Daoy (cell line): ENCODE data around the gene CERS3. TPM values are rescaled to one million over a fixed set of nuclear protein-coding genes. Genes with fewer than 3 reads are reported as not detected.

ENCODE experiments used
- DNase-seq: peaks from one replicate; pipeline ENCODE4 v3.0.0-alpha.2; 2015; ENCODE audit warnings: low read depth
- total RNA-seq: library from RNA; depleted of rRNA; stranded (reverse); fragments of >200 nt; shearing (Covaris generic); gene quantifications from 2 replicates; pipeline ENCODE4 v1.2.3, GENCODE V29; 2014; rRNA removed

CERS3 gene
- total RNA-seq, 1 experiment from 2014 or later = not detected

DNA sequence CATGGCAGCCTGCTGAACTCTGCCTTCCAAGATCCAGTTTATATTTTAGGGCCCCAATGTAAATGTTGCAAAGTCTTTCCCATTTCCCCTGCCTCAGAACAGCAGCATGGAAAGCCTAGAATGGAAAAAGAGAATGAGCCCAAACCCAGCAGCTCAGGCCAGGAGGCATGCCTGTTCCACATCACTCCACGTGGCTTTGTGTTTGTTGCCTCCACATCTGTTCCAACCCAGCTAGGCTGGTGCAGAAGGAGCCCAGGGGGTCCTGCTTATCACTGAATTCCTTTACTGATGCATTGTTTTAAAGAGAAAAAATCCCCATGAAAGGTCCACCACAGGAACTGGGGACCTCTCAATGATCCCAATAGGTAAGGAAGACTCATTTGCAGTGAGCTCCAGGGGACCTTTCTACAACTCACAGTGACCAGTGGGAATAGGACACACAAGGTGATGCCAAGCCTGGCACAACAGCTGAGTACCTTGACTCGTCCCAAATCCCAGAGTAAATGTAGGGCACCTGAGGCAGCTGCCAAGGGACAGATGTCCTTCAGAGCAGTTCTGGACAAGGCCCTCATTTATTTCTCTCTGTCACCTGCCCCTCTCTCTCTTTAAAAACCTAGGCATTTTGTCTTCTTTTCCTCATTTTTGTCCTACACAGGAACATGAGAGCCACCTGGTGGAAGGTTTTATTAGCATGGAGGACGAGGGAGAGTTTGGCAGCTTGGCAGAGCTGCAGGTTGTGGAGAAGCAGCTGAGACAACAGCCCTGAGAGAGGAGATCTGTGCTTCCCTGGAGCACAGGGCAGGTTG lies 145.2 kb downstream of the CERS3 start:
- no peak for DNase-seq

DNA sequence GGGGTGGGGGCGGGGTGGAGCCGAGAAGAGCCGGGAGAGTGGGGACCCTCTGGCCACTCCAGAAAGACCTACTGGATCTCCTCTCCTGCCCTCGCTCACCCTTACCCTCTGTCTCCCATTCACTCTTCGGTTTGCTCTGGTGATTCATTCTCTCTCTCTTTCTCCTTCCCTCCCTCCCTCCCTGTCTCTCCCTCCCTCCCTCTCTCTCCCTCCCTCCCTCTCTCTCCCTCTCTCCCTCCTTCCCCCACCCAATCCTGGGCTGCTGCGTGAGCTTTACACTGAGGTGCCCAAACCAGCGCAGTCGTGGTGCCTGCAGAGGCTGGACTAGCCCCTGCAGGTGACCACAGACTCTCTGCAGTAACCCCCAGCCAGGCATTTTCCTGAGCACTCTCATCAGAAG lies 154.8 kb downstream of the CERS3 start:
- DNase-seq = no peak

DNA sequence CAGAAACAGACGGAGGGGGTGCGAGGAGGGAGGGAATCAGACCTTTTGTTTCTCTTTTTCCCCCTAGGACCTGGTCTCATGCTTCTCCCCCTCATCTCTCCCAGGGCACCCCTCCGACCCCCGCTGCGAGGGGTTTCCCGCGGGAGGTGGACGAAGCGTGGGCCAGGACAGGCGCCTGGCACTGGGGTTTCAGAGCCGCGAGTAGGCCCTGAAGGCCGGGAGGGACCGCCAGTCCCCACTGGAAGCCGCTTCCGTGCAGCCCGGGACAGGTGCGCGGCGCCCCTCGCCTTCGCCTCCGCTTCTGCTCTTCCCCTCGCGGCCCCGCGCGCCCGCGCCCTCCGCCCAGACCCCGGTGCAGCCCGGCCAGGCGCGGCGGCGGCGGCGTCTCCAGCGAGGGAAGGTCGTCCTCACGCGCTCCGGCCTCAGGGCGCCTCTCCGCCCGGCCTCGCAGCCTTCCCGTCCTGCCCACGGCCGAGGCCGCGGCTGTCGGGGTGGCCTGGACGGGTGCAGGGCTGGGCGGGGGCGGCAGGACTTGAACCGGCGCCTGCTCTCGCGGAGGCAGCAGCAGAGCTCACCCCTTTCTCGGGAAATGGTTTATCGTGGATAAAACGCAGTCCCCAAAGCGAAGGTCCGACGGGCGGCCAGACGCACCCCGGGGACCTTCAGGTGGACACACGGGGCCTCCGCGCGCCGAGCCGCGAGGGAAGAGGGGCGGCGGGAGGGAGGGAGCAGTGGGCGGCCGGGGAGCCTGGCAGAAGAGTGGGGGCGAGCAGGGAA lies 155.4 kb downstream of the CERS3 start:
- no peak for DNase-seq

DNA sequence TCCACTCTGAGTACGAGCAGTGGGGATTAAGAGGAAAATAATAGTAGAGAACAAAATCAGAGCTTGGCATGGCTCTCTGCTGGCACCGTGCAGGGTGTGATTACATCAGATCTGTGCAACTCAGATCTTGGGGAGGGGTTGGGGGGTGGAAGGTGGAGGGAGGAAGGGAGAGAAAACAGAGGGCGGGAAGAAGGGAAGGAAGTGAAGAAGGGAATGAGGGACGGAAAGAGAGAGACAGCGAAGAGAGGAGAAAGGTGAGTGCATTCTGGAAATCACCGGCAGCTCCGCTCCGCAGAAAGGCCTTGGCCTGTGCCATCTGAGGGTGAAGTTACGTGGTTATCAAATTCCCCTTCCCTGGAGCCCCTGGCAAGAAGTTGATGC lies 156.0 kb downstream of the CERS3 start:
- DNase-seq = no peak

DNA sequence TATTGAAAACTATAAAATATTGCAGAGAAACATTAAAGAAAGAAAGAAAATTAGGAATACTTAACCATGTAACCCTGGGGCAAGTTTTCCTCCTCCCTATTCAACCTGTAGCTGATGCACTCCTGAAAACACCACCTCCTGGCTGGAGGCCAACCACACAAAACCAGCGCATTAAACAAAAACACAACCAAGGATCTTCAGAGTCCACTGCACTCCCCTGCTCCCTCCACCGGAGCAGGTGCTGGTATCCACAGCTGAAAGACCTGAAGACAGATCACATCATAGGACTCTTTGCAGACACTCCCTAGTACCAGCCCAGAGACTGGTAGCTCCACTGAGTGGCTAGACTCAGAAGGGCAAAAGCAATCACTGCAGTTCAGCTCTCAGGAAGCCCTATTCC lies 173.4 kb downstream of the CERS3 start:
- no peak for DNase-seq

DNA sequence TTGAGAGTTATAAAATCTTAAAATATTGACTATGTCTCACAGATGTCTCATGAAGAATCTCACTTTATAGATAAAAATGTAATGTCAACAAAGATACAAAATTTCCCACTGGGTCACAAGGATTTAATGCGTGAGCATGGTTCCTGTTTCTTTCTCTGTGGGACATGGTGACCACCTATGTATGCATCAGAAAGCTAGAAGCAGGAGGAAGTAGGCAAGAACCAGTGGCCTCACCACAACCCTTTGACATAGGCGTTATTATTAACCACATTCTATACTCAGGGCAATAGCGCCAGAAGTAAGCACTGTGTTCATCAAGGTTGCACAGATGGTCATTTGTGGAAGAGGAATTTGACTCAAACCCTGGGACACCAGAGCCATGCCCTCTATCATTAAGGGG lies 175.3 kb downstream of the CERS3 start:
- DNase-seq = no peak

DNA sequence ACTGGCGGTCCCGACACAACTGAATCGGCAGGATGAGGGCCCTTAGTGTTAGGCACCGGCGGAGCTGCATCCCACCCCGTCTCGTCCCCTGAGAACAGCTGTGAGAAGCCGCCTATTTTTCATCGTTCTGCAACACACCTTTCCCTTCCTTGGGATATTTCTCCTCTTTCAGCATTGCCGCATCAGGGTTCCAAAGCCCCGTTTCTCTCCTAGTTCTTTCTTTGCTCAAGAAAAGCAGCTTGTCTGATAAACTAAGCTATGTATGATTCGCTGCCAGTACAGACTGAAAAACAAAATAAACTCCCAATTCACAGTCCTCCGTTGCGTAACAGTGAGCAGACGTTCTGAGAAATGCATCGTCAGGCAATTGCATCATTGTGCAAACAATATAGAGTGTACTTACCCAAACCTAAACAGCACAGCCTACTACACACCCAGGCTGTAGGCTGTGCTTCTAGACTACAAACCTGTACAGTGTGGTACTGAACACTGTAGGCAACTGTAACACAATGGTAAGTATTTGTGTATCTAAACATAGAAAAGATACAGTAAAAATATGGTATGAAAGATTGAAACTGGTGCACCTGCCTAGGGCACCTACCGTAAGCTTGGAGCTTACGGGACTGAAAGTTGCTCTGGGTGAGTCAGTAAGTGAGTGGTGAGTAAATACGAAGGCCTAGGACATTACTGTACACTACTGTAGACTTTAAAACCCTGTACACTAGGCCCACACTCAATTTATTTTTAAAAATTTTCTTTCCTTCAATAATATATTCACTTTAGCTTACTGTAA lies 178.1 kb downstream of the CERS3 start:
- DNase-seq = no peak

Other genes with a start within 250 kb of the CERS3 start
- gene ADAMTS17, start 187.0 kb downstream of the CERS3 start, total RNA-seq = 0.39 and 5.1 TPM in 2 replicates
- 12.3 and 37.6 TPM in 2 replicates for gene LINS1, start 73.2 kb upstream of the CERS3 start, total RNA-seq
- 6.5 and 8.1 TPM in 2 replicates for gene ASB7, start 73.6 kb upstream of the CERS3 start, total RNA-seq